GM12872 (cell line): Measurements from ENCODE around the gene ARHGEF11.

Experiments used
- TF ChIP-seq, protein P1 (sequence below): IDR thresholded peaks from 3 replicates; pipeline ENCODE4 v1.5.1; 2011; ENCODE audit warnings: low read depth, mild to moderate bottlenecking, low read length, moderate library complexity; ENCODE audit not compliant: insufficient read depth

Gene ARHGEF11

DNA sequence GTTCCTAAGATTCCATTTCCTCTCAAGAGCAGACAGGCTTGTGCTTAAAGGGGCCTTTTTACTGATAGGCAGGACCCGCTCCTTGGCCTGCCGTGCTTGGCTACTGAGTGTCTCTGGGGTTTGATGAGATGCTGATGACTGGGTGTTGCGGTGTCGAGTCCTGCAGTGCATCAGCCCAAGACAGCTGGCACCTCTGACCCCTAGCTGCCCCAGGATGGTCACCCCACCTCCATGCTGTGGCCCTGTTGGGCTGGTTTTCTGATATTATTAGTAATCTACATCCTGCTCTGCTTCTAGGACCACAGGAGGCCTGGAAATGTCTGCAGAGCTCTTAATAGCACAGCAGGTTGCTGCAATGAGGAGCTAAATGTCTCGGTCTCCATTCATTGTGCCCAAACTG is 96.4 kb downstream of the ARHGEF11 start:
- TF ChIP-seq, protein P1, sequence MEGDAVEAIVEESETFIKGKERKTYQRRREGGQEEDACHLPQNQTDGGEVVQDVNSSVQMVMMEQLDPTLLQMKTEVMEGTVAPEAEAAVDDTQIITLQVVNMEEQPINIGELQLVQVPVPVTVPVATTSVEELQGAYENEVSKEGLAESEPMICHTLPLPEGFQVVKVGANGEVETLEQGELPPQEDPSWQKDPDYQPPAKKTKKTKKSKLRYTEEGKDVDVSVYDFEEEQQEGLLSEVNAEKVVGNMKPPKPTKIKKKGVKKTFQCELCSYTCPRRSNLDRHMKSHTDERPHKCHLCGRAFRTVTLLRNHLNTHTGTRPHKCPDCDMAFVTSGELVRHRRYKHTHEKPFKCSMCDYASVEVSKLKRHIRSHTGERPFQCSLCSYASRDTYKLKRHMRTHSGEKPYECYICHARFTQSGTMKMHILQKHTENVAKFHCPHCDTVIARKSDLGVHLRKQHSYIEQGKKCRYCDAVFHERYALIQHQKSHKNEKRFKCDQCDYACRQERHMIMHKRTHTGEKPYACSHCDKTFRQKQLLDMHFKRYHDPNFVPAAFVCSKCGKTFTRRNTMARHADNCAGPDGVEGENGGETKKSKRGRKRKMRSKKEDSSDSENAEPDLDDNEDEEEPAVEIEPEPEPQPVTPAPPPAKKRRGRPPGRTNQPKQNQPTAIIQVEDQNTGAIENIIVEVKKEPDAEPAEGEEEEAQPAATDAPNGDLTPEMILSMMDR = no peak

DNA sequence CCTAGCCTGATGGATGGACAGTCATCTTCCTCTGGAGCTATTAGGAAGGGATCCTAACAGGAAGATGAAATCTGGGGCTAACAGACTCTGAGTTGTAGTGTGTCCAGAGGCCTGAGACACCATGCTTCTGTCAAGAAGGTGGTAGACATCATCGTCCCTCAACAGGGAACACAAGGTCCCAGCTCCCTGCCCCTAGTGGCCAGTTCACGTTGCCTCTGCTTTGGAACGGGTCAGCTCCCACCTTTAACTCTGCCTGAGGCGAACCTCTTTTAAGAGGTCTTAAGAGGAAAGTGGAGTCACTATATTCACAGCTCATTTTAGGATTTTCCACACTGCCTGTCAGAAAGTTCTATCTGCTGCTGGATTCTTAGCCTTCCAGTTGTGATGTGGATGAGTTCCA is 96.8 kb downstream of the ARHGEF11 start:
- TF ChIP-seq, protein P1 = peak; percentile 49

DNA sequence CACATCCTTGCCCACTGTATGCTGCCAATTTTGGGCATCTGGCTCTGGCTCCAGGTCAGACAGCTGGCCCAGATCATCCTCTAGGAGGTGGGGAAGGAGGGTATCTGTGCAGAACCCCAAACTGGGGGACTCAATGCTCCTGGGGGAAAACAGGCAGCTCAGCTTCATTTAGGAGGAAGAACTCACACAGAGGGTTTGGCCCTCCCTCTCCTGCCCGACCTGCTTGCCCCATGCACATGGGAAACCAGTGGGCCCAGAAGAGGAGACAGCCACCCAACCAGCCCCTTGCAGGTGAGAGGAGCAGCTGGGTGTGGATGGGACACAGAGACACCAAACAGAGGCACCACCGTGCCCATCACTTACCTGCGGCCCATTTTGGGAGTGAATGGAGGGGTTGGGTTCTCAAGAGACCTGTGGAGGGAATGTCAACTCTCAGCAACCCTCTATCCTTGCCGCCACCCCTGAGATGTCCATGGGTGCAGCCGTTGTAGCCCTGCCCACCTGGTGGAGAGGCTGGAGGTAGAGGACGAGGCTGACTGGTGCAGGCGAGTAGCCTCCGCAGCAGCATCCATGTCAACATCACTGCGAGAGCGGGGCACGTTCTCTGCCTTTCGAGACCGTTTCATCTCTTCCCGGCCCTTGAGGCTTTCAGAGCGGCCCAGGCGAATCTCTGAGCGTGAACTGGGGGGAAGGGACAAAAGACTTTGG is 97.6 kb downstream of the ARHGEF11 start:
- TF ChIP-seq, protein P1 = no peak

DNA sequence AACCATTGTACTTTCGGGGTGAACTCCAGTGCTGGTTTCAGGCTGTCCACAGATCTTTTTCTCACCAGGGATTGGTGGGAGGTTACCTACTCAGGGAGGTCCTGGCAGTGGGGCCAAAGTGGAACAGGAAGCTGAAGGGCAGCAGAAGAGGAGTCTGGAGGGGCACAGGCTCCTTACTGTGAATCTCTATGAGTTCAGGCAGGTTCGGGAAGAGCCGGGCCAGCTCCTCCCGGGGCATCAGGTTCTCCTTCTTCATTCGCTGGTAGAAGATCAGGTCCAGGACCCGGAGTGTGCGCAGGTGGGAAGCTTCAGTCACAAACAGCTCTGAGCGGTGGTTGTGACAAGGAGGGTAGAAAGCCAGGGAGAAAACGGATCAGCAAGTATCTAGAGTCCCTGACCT is 98.4 kb downstream of the ARHGEF11 start:
- TF ChIP-seq, protein P1 = no peak

DNA sequence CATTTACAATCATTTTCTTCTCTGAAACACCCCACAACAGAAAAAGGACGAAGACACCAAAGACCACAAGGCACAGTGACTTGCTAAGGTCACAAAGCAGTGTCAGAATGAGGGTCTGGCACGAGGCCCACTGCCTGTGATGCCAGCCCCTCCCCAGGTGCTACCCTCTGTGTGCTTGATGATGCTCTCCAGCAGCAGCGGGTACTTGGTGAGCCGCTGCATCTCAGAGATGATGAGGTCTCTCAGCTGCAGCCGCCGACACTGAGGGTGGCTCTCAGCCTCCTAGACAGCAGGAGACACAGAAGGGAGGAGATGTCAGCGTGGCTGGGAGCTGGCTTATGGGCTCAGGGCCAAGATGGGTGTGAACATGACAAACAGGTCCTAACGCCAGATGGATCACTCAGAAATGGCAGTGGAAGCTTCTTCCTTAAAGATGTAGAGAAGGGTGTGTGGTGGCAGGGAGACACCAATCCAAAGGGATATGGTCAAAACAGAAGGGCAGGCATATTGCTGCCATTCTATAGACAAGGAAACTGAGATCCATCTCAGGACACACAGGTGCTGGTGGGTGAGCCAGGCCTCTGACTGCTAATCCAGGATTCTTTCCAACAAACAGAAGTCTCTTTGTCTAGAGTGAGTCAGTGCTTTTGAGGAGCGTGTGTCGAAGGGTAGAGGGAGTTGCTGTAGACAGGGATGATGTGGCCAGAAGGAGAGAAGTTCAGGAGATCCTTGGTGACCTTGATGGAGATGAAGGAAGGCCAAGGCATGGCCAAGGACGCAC is 99.5 kb downstream of the ARHGEF11 start:
- TF ChIP-seq, protein P1 = no peak

DNA sequence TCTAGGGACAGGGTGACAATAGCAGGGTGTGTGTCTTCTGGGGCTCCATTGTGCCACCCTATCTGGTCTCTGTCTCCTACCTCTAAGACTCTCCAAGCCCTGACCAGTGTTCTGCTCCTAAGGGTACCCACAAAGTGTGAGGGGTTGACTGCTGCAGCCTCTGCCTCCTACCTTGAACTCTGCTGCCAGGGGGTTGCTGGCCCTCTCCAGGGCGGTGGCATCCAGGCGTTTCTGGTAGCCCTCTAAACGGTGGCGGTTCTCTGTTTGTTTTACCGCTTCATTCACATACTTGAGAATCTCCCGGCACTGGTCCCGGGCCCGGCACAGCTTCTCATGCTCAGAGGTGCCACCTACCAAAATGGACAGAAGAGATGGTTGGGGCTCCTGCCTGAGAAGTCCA is 100.7 kb downstream of the ARHGEF11 start:
- TF ChIP-seq, protein P1 = no peak

DNA sequence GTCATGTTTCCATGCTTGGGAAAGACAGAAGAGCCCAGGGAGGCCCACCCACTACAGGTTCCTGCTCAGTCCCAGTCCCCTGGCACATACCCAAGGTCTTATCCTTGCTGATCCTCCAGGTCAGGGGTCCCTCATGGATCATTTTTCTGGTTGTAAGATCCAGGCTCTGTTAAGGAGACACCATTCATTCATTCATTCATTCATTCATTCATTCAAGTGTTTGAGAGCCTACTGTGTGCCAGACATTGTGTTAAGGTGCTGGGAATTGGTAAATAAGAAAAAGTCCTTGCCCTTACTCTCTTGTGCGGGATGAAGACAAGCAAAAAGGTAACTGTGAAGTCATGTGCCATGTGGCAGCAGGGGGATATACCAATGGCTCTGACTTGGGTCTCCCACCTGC is 101.3 kb downstream of the ARHGEF11 start:
- TF ChIP-seq, protein P1 = no peak
